HEK293 (cell line): ENCODE results near the gene IFNAR1.
"Not testable (repeated sequence)": the region's sequence is repeated elsewhere in the genome, so short reads cannot be mapped to it uniquely, and the experiment has no call there.

ENCODE experiments used
- CTCF ChIP-seq: fragments of 450-650 bp; formaldehyde crosslinking; IDR thresholded peaks from 2 replicates; pipeline ENCODE4 v1.5.1; 2016; ENCODE audit warnings: missing biosample characterization, missing genetic modification characterization
- MEIS1 ChIP-seq: sonication (generic); formaldehyde crosslinking; IDR thresholded peaks from 2 replicates; pipeline ENCODE4 v1.8.1; 2022; ENCODE audit warnings: missing genetic modification reagents, mild to moderate bottlenecking, borderline replicate concordance
- PATZ1 ChIP-seq: fragments of 450-650 bp; formaldehyde crosslinking; IDR thresholded peaks from 2 replicates; pipeline ENCODE4 v1.5.1; 2016; ENCODE audit warnings: missing biosample characterization, missing genetic modification characterization
- YY1 ChIP-seq: fragments of 450-650 bp; formaldehyde crosslinking; IDR thresholded peaks from 2 replicates; pipeline ENCODE4 v1.5.1; 2018; ENCODE audit warnings: missing biosample characterization, missing genetic modification characterization
- ZBTB7A ChIP-seq: fragments of 450-650 bp; formaldehyde crosslinking; IDR thresholded peaks from 2 replicates; pipeline ENCODE4 v1.5.1; 2016; ENCODE audit warnings: low read depth, missing biosample characterization, missing genetic modification characterization
- ZFP37 ChIP-seq: fragments of 450-650 bp; formaldehyde crosslinking; IDR thresholded peaks from 2 replicates; pipeline ENCODE4 v1.5.1; 2016; ENCODE audit warnings: missing biosample characterization, missing genetic modification characterization
- ZNF76 ChIP-seq: fragments of 450-650 bp; formaldehyde crosslinking; IDR thresholded peaks from 2 replicates; pipeline ENCODE4; 2016; ENCODE audit warnings: low read depth, missing biosample characterization, missing genetic modification characterization, borderline replicate concordance
- ZNF837 ChIP-seq: fragments of 450-650 bp; formaldehyde crosslinking; IDR thresholded peaks from 2 replicates; pipeline ENCODE4 v1.5.1; 2016; ENCODE audit warnings: missing biosample characterization, missing genetic modification characterization
- TF ChIP-seq, protein P1 (sequence below): fragments of 450-650 bp; formaldehyde crosslinking; IDR thresholded peaks from 2 replicates; pipeline ENCODE4 v1.5.1; 2016; ENCODE audit warnings: missing biosample characterization, missing genetic modification characterization

GRCh38 chr21:33363911-33364609 is 39.3 kb downstream of the IFNAR1 start:
- TF ChIP-seq CTCF (tag by site-specific recombination); YY1 (tag by site-specific recombination); ZFP37 (tag by site-specific recombination); PATZ1 (tag by site-specific recombination); ZNF76; MEIS1 (CRISPR knock-in tag); ZNF837; ZBTB7A (tag by site-specific recombination): not testable (repeated sequence)
- TF ChIP-seq, protein P1, sequence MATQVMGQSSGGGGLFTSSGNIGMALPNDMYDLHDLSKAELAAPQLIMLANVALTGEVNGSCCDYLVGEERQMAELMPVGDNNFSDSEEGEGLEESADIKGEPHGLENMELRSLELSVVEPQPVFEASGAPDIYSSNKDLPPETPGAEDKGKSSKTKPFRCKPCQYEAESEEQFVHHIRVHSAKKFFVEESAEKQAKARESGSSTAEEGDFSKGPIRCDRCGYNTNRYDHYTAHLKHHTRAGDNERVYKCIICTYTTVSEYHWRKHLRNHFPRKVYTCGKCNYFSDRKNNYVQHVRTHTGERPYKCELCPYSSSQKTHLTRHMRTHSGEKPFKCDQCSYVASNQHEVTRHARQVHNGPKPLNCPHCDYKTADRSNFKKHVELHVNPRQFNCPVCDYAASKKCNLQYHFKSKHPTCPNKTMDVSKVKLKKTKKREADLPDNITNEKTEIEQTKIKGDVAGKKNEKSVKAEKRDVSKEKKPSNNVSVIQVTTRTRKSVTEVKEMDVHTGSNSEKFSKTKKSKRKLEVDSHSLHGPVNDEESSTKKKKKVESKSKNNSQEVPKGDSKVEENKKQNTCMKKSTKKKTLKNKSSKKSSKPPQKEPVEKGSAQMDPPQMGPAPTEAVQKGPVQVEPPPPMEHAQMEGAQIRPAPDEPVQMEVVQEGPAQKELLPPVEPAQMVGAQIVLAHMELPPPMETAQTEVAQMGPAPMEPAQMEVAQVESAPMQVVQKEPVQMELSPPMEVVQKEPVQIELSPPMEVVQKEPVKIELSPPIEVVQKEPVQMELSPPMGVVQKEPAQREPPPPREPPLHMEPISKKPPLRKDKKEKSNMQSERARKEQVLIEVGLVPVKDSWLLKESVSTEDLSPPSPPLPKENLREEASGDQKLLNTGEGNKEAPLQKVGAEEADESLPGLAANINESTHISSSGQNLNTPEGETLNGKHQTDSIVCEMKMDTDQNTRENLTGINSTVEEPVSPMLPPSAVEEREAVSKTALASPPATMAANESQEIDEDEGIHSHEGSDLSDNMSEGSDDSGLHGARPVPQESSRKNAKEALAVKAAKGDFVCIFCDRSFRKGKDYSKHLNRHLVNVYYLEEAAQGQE (tag by site-specific recombination): not testable (repeated sequence)
